Activated naive CD8-positive, alpha-beta T cell treated with anti-CD3 and anti-CD28 coated beads, Interleukin-2, amount 50 U/mL, for 16 hours (primary cell): ENCODE measurements around the gene KCNMA1.

Source experiments
- DNase-seq: peaks from one replicate; pipeline ENCODE4 v3.0.0-alpha.2; 2020; ENCODE audit warnings: low read depth, low spot score

Gene KCNMA1

GRCh38 chr10:77305650-77306632 lies 331.7 kb downstream of the KCNMA1 start:
- DNase-seq, result no peak

DNA sequence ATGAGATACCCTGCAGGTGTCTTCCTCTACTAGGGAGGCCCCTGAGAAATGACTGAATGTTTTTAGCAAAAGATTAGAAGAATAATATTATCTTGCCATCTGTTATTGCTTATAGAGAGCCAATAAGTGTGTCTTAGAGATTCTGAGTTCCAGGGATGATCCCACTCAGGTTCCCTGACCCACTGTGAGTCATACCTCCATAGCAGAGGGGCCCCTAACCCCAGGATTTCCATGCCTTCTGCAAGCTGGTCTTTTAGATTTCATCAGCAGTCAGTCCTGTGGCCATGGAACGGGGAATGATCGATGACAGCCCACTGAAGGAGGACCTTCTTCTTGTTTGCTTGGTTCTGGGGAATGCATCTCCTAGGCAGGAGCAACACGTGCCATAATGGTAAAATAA lies 333.4 kb downstream of the KCNMA1 start:
- no peak for DNase-seq

DNA sequence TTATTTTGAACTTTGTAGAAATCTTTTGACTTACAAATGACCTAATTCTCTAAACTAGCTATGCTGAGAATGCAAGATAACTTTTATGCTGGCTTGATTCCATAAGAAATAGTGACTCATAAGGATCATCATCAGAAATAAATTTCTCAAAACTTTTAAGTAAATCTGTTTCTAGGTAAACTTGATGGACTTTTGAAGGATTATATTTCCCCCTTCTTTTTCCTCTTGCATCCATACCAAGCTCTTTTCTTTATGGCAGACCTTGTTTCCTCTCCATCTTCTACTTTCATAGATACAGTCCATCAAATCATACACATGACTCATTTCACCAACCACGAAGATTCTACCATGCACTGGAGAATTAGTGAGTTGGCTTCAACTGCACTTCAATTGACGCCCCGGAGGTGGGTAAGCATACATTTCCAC lies 336.3 kb downstream of the KCNMA1 start:
- no peak for DNase-seq

GRCh38 chr10:77300682-77301302 lies 336.8 kb downstream of the KCNMA1 start:
- DNase-seq, result no peak

- no peak for DNase-seq
These were observed 338.3 kb downstream of the KCNMA1 start for GRCh38 chr10:77299320-77299719.

GRCh38 chr10:77297393-77297739 lies 340.2 kb downstream of the KCNMA1 start:
- no peak for DNase-seq

GRCh38 chr10:77296534-77297392 lies 340.8 kb downstream of the KCNMA1 start:
- no peak for DNase-seq

- no peak for DNase-seq
These were observed 343.8 kb downstream of the KCNMA1 start for GRCh38 chr10:77293773-77294172.

DNA sequence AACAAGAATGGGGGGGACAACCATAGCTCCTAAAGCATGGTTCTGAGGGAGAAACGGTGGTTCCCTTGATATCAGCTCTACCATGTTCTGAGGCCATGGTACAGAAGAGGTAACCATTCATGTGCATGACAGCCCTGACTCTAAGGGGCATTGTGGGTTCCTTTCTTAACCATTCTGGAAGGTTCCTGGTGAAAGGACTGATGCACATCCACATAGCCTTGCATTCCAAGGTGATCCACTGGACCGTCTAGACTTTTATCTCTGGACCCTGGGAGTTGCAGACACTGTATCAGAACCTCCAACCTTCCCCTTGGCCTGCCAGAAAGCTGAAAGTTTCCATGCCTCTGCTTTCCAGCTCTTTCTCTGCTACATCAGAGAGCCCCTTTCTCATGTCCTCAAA lies 344.3 kb downstream of the KCNMA1 start:
- no peak for DNase-seq

DNA sequence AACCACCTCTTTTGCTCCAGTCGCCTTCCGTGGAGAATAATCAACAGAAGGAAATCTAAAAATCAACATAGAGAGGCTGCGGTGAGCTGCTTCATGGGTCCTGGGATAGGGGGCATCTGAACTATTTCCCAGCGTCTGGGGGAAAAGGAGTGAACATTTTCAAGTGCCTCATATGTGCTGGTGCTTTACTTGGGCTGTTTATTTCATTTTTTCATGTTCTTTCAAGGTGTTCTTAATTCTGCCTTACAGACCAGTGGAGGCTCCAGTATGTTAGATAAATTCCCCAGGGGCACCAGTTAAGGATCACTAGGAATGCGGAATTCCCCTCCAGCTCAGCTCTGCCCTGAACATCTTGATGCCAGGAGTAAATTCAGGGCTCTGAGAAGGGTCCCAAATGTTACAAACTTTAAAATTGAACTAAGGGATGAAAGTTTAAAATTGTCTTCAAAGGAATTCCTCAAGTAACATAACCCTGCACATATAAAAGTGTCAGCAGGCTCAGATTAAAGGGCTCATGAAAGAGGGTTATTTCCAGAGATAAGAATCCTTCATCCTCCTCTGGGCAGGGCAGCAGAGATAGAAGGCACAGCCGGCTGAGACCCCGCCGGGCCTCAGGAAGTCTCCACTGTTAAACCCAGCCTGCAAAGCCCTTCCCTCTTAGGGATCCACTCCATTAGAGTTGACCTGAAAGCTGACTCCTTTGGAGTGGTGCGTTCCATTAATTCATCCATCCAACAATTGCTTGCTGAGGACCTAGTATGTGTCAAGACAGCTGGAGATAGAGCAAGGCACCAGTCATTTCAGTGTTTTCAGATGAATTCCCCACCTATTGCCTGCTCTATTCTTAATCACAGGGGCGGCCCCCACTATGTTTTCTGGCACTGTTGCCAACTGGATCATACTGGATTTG lies 345.8 kb downstream of the KCNMA1 start:
- no peak for DNase-seq

DNA sequence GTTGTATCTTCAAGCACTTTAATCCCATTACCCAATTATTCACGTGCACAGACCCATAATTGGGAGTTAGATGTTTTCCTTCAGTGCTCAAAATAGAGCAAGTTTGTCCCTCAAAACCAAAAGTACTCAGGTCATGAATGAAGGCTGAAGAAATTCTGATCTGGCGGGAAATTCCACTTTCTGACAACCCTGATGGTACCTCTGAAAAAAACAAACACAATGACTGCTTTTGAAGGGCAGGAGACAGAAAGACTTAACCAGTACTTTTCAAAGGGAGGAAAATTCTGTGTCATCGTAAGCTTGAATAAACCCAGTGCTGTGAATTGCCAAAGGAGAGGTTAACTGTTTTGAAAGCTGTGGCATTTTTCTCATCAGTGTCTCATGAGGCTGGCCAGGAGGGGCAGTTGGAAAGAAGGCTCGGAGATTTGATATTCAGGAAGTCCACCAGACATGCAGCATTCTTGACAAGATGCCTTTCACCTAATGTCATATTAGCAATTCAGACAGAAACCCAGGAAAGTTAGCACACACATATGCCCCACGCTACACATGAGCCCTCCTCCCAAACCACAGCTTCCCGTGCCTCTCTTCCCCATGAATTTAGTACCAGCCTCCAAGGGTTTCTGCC lies 347.0 kb downstream of the KCNMA1 start:
- DNase-seq, result no peak

- no peak for DNase-seq
These were observed 347.8 kb downstream of the KCNMA1 start for GRCh38 chr10:77289790-77290189.

GRCh38 chr10:77289027-77289501 lies 348.5 kb downstream of the KCNMA1 start:
- no peak for DNase-seq

DNA sequence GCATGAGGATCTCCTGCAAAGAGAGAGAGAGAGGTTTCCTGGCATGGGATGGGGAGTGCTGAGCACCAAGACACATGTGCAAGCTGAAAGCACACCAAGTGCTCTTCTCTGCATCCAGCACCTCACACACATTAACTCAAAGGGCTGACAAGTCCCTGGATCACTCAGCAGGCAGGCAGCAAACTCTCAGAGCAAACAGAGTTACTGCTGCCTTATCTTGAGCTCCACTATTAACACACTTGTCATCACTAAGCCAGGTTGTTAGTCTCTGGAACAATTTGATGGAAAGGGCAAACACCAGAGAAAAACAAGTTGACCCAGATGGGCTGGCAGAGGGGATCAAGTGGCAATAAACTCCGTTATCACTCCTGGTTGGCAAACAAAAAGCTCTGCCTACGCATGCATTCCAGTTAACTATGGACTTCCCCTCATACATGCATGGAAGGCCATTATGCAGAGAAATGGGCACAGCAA lies 349.9 kb downstream of the KCNMA1 start:
- no peak for DNase-seq

- no peak for DNase-seq
These were observed 350.8 kb downstream of the KCNMA1 start for GRCh38 chr10:77286531-77287508.

DNA sequence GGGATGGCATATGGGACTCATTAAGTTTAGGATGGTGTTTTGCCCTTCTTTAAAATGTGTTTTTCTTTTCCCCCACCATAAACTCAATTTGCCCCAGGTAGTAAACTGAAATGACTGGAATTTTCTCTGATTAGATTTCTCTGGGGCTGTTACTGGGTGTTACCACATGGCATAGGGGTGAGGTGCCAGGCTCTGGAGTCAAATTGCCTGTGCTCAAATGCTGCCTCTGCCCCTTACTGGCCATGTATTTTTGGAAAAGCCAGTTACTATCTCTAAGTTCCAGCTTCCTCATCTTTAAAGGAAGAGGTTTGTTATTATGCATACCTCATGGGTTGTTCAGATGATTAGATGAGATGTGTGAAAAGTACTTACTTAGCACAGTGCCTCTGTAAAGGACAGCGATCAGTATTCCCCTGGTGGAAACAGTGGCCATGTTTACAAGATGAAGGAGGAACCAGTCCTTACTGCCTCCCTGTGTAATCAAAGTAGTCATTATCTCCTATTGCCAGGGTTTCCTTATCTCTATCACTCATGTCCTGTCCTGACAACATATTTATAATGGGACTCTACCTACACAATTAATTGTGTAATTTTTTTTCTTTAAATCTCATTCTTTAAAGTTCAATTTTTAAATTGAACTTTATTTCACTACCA lies 352.0 kb downstream of the KCNMA1 start:
- DNase-seq, result no peak

DNA sequence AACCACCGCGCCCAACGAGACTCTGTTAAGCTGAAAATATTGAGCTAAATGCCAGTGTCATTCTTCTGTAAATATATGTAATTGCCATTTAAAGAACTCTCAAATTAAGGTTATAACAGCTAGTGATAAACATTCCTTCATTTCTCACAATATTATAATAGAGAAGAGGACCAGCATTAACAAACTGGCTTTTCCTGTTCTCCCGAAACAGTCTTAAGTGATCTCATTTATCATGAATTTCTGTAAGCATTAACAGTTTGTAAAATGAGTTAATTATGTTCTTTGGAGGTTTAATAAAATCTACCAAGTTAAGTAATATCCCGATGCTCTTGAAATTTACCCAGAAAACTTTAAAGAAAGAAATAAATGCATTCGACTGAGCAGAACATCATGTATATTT lies 352.8 kb downstream of the KCNMA1 start:
- no peak for DNase-seq

- DNase-seq, result no peak
These were observed 354.3 kb downstream of the KCNMA1 start for GRCh38 chr10:77283326-77283725.

DNA sequence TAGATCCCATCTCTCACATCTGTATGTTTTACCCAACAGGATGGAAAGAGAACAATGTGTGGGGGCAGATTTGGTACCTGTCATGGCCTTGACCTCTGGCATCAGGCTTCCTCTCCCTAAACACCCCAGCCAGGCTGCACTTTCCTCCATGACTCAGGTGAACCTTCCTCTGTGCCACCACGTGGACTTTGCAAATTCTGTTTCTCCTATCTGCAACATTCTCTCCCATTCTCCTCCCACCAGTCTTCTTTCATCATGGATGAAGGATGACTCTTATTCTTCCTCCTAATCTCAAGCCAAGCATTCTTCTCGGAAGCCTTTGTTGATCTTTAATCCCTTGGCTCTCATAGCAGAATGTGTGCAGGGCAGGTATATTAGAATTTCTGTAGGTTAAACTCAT lies 355.4 kb downstream of the KCNMA1 start:
- no peak for DNase-seq
